ENCODE data around the gene PLCB4. TPM values are rescaled to one million over a fixed set of nuclear protein-coding genes. Genes with fewer than 3 reads are reported as not detected.

Gene PLCB4
- polyA plus RNA-seq, 1 experiment, result 18.6 TPM

GRCh38 chr20:9112541-9113515, 43.9 kb downstream of the PLCB4 start:
- CTCF ChIA-PET, result interaction anchor here (0.7 to 1.6 kb wide), 5 partner anchors 14 to 352 kb away, joined by 3 to 5 read pairs (median 4); no protein-coding TSS in a partner anchor
- no peak for TF ChIP-seq CTCF (IDR thresholded peaks at IDR 0.05; ENCODE audit: low read depth, low read length)
- Histone ChIP-seq H3K4me3 (ENCODE audit: low read depth, low read length) (no peak overlapping the region), H3K9me3 (ENCODE audit: control insufficient read depth, insufficient read depth, low read length) (no peaks in the 10 kb centered on the region), H3K27me3 (ENCODE audit: control insufficient read depth, insufficient read depth, low read length) (no peaks in the 10 kb centered on the region), H3K27ac (ENCODE audit: low read depth, low read length) (peak overlapping the region; percentile 35)
- POLR2A ChIA-PET, result no interaction called here
- DNase-seq (ENCODE audit: low read depth, low spot score), result peak; percentile 55

GRCh38 chr20:9114709-9115108, 45.8 kb downstream of the PLCB4 start:
- Histone ChIP-seq H3K27me3 (ENCODE audit: control insufficient read depth, insufficient read depth, low read length) (no peaks in the 10 kb centered on the region), H3K27ac (ENCODE audit: low read depth, low read length) (no peak overlapping the region), H3K9me3 (ENCODE audit: control insufficient read depth, insufficient read depth, low read length) (no peaks in the 10 kb centered on the region), H3K4me3 (ENCODE audit: low read depth, low read length) (no peak overlapping the region)
- ChIA-PET CTCF (interaction anchor here (1.4 kb wide), 1 partner anchor 16 kb away, joined by 3 read pairs; no protein-coding TSS in a partner anchor), POLR2A (interaction anchor here (0.5 kb wide), 1 partner anchor 46 kb away, joined by 4 read pairs; no protein-coding TSS in a partner anchor)
- no peak for TF ChIP-seq CTCF (IDR thresholded peaks at IDR 0.05; ENCODE audit: low read depth, low read length)
- DNase-seq (ENCODE audit: low read depth, low spot score), result no peak

GRCh38 chr20:9117548-9117947, 48.7 kb downstream of the PLCB4 start:
- no peak overlapping the region for H3K4me3 ChIP-seq (ENCODE audit: low read depth, low read length)
- no peak for TF ChIP-seq CTCF (IDR thresholded peaks at IDR 0.05; ENCODE audit: low read depth, low read length)
- DNase-seq (ENCODE audit: low read depth, low spot score), result no peak
- H3K9me3 ChIP-seq (ENCODE audit: control insufficient read depth, insufficient read depth, low read length), result no peaks in the 10 kb centered on the region
- H3K27ac ChIP-seq (ENCODE audit: low read depth, low read length), result no peak overlapping the region
- CTCF ChIA-PET, result interaction anchor here (1.3 kb wide), 1 partner anchor 22 kb away, joined by 3 read pairs; no protein-coding TSS in a partner anchor
- H3K27me3 ChIP-seq (ENCODE audit: control insufficient read depth, insufficient read depth, low read length), result no peaks in the 10 kb centered on the region
- POLR2A ChIA-PET, result no interaction called here

- no peak for DNase-seq (ENCODE audit: low read depth, low spot score)
- H3K27ac ChIP-seq (ENCODE audit: low read depth, low read length), result no peak overlapping the region
- no peaks in the 10 kb centered on the region for H3K27me3 ChIP-seq (ENCODE audit: control insufficient read depth, insufficient read depth, low read length)
- H3K9me3 ChIP-seq (ENCODE audit: control insufficient read depth, insufficient read depth, low read length), result no peaks in the 10 kb centered on the region
- CTCF ChIA-PET, result no interaction called here
- H3K4me3 ChIP-seq (ENCODE audit: low read depth, low read length), result no peak overlapping the region
- TF ChIP-seq CTCF (IDR thresholded peaks at IDR 0.05; ENCODE audit: low read depth, low read length), result no peak
- POLR2A ChIA-PET, result no interaction called here
Measured at GRCh38 chr20:9119776-9120175, 50.9 kb downstream of the PLCB4 start.

- H3K4me3 ChIP-seq (ENCODE audit: low read depth, low read length), result no peak overlapping the region
- TF ChIP-seq CTCF (IDR thresholded peaks at IDR 0.05; ENCODE audit: low read depth, low read length), result no peak
- H3K27me3 ChIP-seq (ENCODE audit: control insufficient read depth, insufficient read depth, low read length), result no peaks in the 10 kb centered on the region
- DNase-seq (ENCODE audit: low read depth, low spot score), result no peak
- ChIA-PET POLR2A (no interaction called here), CTCF (no interaction called here)
- no peaks in the 10 kb centered on the region for H3K9me3 ChIP-seq (ENCODE audit: control insufficient read depth, insufficient read depth, low read length)
- H3K27ac ChIP-seq (ENCODE audit: low read depth, low read length), result no peak overlapping the region
Measured at GRCh38 chr20:9121211-9121610, 52.3 kb downstream of the PLCB4 start.

Measured in AG04450 (cell line).